ENCODE results near the gene FOXP4. TPM values are rescaled to one million over a fixed set of nuclear protein-coding genes. Genes with fewer than 3 reads are reported as not detected.

FOXP4 gene
- total and polyA plus RNA-seq, 2 of the 13 experiments (the other 11 are each of a cell fraction or from before 2014, with no cell fraction given): 11.0 to 12.4 TPM

- TF ChIP-seq AFF4 (CRISPR knock-in tag; IDR thresholded peaks at IDR 0.05): no peak
- no peak for TF ChIP-seq MXI1 (IDR thresholded peaks at IDR 0.05; ENCODE audit: borderline replicate concordance, low read depth, low read length)
- no peak for TF ChIP-seq THAP8 (CRISPR knock-in tag; IDR thresholded peaks at IDR 0.05; ENCODE audit: borderline replicate concordance)
- TF ChIP-seq HNF4A (CRISPR knock-in tag; IDR thresholded peaks at IDR 0.05): no peak
- no peak for TF ChIP-seq EZH2 (conservative IDR thresholded peaks at IDR 0.05; ENCODE audit: low read depth, low read length)
- no peak for TF ChIP-seq ZNF30 (CRISPR knock-in tag; IDR thresholded peaks at IDR 0.05)
- TF ChIP-seq RNF219 (CRISPR knock-in tag; IDR thresholded peaks at IDR 0.05): no peak
- no peak for TF ChIP-seq ZEB1 (IDR thresholded peaks at IDR 0.05; ENCODE audit: insufficient replicate concordance, low read depth)
- TF ChIP-seq ASH2L (IDR thresholded peaks at IDR 0.05; ENCODE audit: insufficient read length, low read depth, low read length): no peak
- TF ChIP-seq TRIM22 (IDR thresholded peaks at IDR 0.05): no peak
- no peak for TF ChIP-seq ZXDC (CRISPR knock-in tag; IDR thresholded peaks at IDR 0.05)
- no peak for TF ChIP-seq ZBTB37 (CRISPR knock-in tag; IDR thresholded peaks at IDR 0.05)
- no peak for TF ChIP-seq ZNF432 (CRISPR knock-in tag; IDR thresholded peaks at IDR 0.05; ENCODE audit: borderline replicate concordance)
- no peak; the same call in 1 of the 2 replicates for TF ChIP-seq SALL2 (CRISPR knock-in tag; IDR thresholded peaks at IDR 0.05)
- no peak for TF ChIP-seq ZNF3 (CRISPR knock-in tag; IDR thresholded peaks at IDR 0.05)
- TF ChIP-seq ARNT2 (CRISPR knock-in tag; IDR thresholded peaks at IDR 0.05; ENCODE audit: low read depth): no peak; the same call in 1 of the 2 replicates
- no peak for TF ChIP-seq SP5 (CRISPR knock-in tag; IDR thresholded peaks at IDR 0.05; ENCODE audit: borderline replicate concordance, low read depth)
- no peak for TF ChIP-seq CCDC6 (CRISPR knock-in tag; IDR thresholded peaks at IDR 0.05)
Observed at GRCh38 chr6:41546475-41546865, 289 bp downstream of the FOXP4 start (continued).

Measured in HepG2 (cell line).